Rectal smooth muscle tissue (tissue), 1 donor: ENCODE measurements around the gene BARX2.

ENCODE experiments used
- H3K27ac ChIP-seq: one replicate; pipeline ENCODE4 v1.7.0; 2013; ENCODE audit warnings: low read depth, low read length, inconsistent platforms
- H3K27me3 ChIP-seq: one replicate; pipeline ENCODE4 v1.7.0; 2013; ENCODE audit warnings: low read length; ENCODE audit not compliant: control insufficient read depth, insufficient read depth
- H3K36me3 ChIP-seq: one replicate; pipeline ENCODE4 v1.7.0; 2013; ENCODE audit warnings: low read length; ENCODE audit not compliant: control insufficient read depth, insufficient read depth
- H3K4me1 ChIP-seq: one replicate; pipeline ENCODE4 v1.7.0; 2013; ENCODE audit warnings: low read length; ENCODE audit not compliant: control insufficient read depth, insufficient read depth
- H3K4me3 ChIP-seq: one replicate; pipeline ENCODE4 v1.7.0; 2013; ENCODE audit warnings: low read length
- H3K9ac ChIP-seq: one replicate; pipeline ENCODE4 v1.7.0; 2013; ENCODE audit warnings: low read length

The BARX2 gene

DNA sequence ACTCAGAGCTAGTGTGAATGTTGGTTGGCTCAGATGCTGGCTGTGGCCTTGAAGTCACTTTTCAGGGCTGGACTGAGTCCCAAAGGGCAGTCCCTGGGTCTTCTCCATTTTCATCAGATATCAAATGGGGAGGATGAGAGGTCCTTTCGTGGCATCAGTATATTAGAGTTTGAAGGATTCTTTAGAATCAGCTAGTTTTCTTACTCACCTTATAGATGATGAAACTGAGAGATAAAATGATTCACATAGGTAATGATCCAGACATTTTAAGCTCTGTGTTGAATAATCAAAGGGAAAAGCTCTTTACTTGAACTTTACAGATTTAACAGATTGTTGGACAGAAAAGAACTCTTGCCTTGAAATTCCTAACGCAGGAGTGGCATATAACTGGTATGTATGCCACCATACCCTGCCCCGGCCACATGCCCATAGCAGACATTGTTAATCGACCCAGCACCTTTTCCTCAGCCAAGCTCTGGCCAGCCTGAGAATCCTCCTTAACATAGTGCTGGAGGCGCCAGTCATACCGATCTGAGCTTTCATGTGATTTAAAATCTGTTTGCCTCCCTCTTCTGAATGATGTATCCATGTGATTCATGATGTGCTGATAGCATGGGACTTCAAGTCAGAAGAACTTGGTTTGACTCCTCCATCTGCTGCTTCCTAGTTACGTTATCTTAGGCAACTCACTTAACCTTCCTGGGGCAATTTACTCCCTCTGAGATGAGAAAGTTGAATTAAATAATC, 60.0 kb downstream of the BARX2 start:
- Histone ChIP-seq H3K4me1 (no peaks in the 10 kb centered on the region), H3K9ac (no peak overlapping the region), H3K27ac (no peak overlapping the region), H3K27me3 (no peaks in the 10 kb centered on the region), H3K36me3 (no peaks in the 10 kb centered on the region), H3K4me3 (no peak overlapping the region)

DNA sequence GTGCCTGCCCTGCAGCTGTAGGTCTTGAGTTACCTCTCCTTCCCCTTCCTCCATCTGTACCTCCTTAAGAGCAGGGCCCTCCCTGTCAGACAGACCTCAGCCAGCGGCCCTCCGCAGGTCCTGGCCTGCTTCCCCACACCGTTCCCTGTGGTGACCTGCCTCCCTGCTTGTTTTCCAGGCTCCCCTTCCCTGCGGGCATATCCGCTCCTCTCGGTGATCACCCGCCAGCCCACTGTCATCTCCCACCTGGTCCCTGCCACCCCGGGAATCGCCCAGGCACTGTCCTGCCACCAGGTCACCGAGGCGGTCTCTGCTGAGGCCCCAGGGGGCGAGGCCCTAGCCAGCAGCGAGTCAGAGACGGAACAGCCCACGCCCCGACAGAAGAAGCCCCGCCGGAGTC, 60.9 kb downstream of the BARX2 start:
- H3K27me3 ChIP-seq = no peaks in the 10 kb centered on the region
- H3K9ac ChIP-seq = no peak overlapping the region
- H3K27ac ChIP-seq = no peak overlapping the region
- H3K36me3 ChIP-seq = no peaks in the 10 kb centered on the region
- no peak overlapping the region for H3K4me3 ChIP-seq
- no peaks in the 10 kb centered on the region for H3K4me1 ChIP-seq

GRCh38 chr11:129440028-129440713, 64.5 kb downstream of the BARX2 start:
- Histone ChIP-seq H3K27ac (no peak overlapping the region), H3K9ac (no peak overlapping the region)

GRCh38 chr11:129442171-129442570, 66.5 kb downstream of the BARX2 start:
- no peaks in the 10 kb centered on the region for H3K4me1 ChIP-seq
- no peak overlapping the region for H3K9ac ChIP-seq
- no peaks in the 10 kb centered on the region for H3K27me3 ChIP-seq
- no peak overlapping the region for H3K27ac ChIP-seq
- H3K4me3 ChIP-seq = no peak overlapping the region
- H3K36me3 ChIP-seq = no peaks in the 10 kb centered on the region

More at GRCh38 chr11:129440028-129440713, 64.5 kb downstream of the BARX2 start:
- Histone ChIP-seq H3K4me1 (no peaks in the 10 kb centered on the region), H3K27me3 (no peaks in the 10 kb centered on the region), H3K36me3 (no peaks in the 10 kb centered on the region), H3K4me3 (no peak overlapping the region)

DNA sequence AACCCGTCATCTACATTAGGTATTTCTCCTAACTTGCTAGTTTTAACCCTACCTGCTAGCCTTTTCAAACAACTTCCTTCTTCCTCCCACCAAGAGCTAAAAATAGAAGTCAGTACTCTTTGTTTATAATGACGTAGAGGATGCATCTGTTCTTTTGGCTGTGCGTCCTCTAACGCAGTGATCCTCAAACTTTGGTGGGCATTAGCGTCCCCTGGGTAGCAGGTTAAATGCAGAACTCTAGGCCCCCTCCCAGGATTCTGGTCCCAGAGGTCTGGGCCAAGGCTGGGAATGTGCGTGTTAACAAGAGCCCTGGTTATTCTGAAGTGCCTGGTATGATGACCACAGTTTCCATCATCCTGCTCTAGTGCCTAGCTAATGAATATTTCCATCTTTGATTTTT, 67.6 kb downstream of the BARX2 start:
- no peak overlapping the region for H3K4me3 ChIP-seq
- no peaks in the 10 kb centered on the region for H3K27me3 ChIP-seq
- no peak overlapping the region for H3K27ac ChIP-seq
- H3K36me3 ChIP-seq = no peaks in the 10 kb centered on the region
- no peak overlapping the region for H3K9ac ChIP-seq
- H3K4me1 ChIP-seq = no peaks in the 10 kb centered on the region

- Histone ChIP-seq H3K27me3 (no peaks in the 10 kb centered on the region), H3K4me1 (no peaks in the 10 kb centered on the region), H3K9ac (no peak overlapping the region), H3K27ac (no peak overlapping the region), H3K4me3 (no peak overlapping the region), H3K36me3 (no peaks in the 10 kb centered on the region)
Observed at GRCh38 chr11:129444274-129444673, 68.6 kb downstream of the BARX2 start.

- Histone ChIP-seq H3K27me3 (no peaks in the 10 kb centered on the region), H3K36me3 (no peaks in the 10 kb centered on the region), H3K9ac (no peak overlapping the region), H3K27ac (no peak overlapping the region), H3K4me3 (no peak overlapping the region), H3K4me1 (no peaks in the 10 kb centered on the region)
Observed at GRCh38 chr11:129445226-129445625, 69.6 kb downstream of the BARX2 start.

GRCh38 chr11:129446572-129446971, 70.9 kb downstream of the BARX2 start:
- Histone ChIP-seq H3K27me3 (no peaks in the 10 kb centered on the region), H3K4me3 (no peak overlapping the region), H3K4me1 (no peaks in the 10 kb centered on the region), H3K27ac (no peak overlapping the region), H3K36me3 (no peaks in the 10 kb centered on the region), H3K9ac (no peak overlapping the region)

- H3K27me3 ChIP-seq = no peaks in the 10 kb centered on the region
- no peak overlapping the region for H3K27ac ChIP-seq
- no peaks in the 10 kb centered on the region for H3K4me1 ChIP-seq
- H3K4me3 ChIP-seq = no peak overlapping the region
- no peak overlapping the region for H3K9ac ChIP-seq
- no peaks in the 10 kb centered on the region for H3K36me3 ChIP-seq
Observed at GRCh38 chr11:129447654-129448239, 72.1 kb downstream of the BARX2 start.

DNA sequence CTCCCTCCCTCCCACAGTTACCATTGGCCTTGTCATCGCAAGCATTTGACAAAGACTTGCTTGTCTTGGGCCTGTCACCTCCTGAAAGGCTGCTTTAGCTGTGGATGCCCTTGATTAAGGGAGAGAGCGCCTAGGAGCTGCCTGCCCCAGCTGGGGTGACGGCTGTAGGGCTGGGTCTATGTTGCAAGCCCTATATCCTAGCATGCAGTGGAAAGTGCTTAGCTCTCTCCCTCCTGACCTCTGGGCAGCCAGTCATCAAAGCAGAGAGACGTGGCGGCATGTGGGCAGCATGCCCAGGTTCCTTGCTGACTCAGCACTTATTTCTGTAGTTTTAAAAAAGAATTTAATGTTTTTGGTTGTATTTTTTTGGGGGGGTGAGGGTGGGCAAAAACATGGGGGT, 75.9 kb downstream of the BARX2 start:
- H3K27ac ChIP-seq = no peak overlapping the region
- no peaks in the 10 kb centered on the region for H3K27me3 ChIP-seq
- no peak overlapping the region for H3K4me3 ChIP-seq
- no peaks in the 10 kb centered on the region for H3K36me3 ChIP-seq
- no peak overlapping the region for H3K9ac ChIP-seq
- no peaks in the 10 kb centered on the region for H3K4me1 ChIP-seq

GRCh38 chr11:129453293-129453721, 77.7 kb downstream of the BARX2 start:
- no peak overlapping the region for H3K4me3 ChIP-seq
- no peak overlapping the region for H3K27ac ChIP-seq
- H3K27me3 ChIP-seq = no peaks in the 10 kb centered on the region
- H3K36me3 ChIP-seq = no peaks in the 10 kb centered on the region
- H3K9ac ChIP-seq = no peak overlapping the region
- no peaks in the 10 kb centered on the region for H3K4me1 ChIP-seq

DNA sequence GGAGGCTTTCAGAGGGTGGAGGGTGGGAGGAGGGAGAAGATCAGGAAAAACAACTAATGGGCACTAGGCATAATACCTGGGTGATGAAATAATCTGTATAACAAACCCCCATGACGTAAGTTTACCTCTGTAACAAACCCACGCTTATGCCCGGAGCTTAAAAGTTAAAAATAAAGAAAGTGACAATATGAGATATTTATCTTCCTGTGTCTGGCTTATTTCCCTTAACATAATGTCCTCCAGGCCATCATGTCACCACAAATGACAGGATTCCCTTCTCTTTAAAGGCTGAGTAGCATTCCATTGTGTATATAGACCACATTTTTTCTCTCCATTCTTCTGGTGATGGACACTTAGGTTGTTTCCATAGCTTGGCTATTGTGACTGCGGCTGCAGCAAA, 79.5 kb downstream of the BARX2 start:
- Histone ChIP-seq H3K4me1 (no peaks in the 10 kb centered on the region), H3K36me3 (no peaks in the 10 kb centered on the region), H3K9ac (no peak overlapping the region), H3K27ac (no peak overlapping the region), H3K4me3 (no peak overlapping the region), H3K27me3 (no peaks in the 10 kb centered on the region)
